COR-L47 (cell line): ENCODE measurements around the gene FHOD3.

Source experiments
- DNase-seq: peaks from one replicate; lab custom pipeline; 2025; lab: John Stamatoyannopoulos, UW

The FHOD3 gene

GRCh38 chr18:36296650-36297416 is 680 bp upstream of the FHOD3 start:
- peak; percentile 82 for DNase-seq

- DNase-seq = peak; percentile 16
These were observed 721 bp downstream of the FHOD3 start for GRCh38 chr18:36298126-36298741.

- no peak for DNase-seq
These were observed 1.5 kb downstream of the FHOD3 start for GRCh38 chr18:36299015-36299414.

- DNase-seq = no peak
These were observed 2.7 kb downstream of the FHOD3 start for GRCh38 chr18:36300211-36300610.

GRCh38 chr18:36301884-36302283 is 4.4 kb downstream of the FHOD3 start:
- no peak for DNase-seq

GRCh38 chr18:36302676-36303075 is 5.2 kb downstream of the FHOD3 start:
- DNase-seq = no peak

GRCh38 chr18:36303211-36303844 is 5.8 kb downstream of the FHOD3 start:
- DNase-seq = no peak

- no peak for DNase-seq
These were observed 7.2 kb downstream of the FHOD3 start for GRCh38 chr18:36304723-36305122.

GRCh38 chr18:36305375-36305774 is 7.9 kb downstream of the FHOD3 start:
- DNase-seq = no peak

GRCh38 chr18:36307513-36307912 is 10.0 kb downstream of the FHOD3 start:
- no peak for DNase-seq

GRCh38 chr18:36308711-36309435 is 11.4 kb downstream of the FHOD3 start:
- no peak for DNase-seq

- DNase-seq = no peak
These were observed 12.2 kb downstream of the FHOD3 start for GRCh38 chr18:36309436-36310391.

- DNase-seq = no peak
These were observed 13.6 kb downstream of the FHOD3 start for GRCh38 chr18:36311026-36311570.

- DNase-seq = no peak
These were observed 15.4 kb downstream of the FHOD3 start for GRCh38 chr18:36312806-36313395.

GRCh38 chr18:36314098-36314497 is 16.6 kb downstream of the FHOD3 start:
- no peak for DNase-seq

- no peak for DNase-seq
These were observed 17.2 kb downstream of the FHOD3 start for GRCh38 chr18:36314754-36315153.

- DNase-seq = no peak
These were observed 18.2 kb downstream of the FHOD3 start for GRCh38 chr18:36315736-36316135.

- DNase-seq = no peak
These were observed 18.7 kb downstream of the FHOD3 start for GRCh38 chr18:36316246-36316645.

- no peak for DNase-seq
These were observed 24.3 kb downstream of the FHOD3 start for GRCh38 chr18:36321658-36322407.

- no peak for DNase-seq
These were observed 24.9 kb downstream of the FHOD3 start for GRCh38 chr18:36322408-36322728.
